HG03039 (cell line): ENCODE results near the gene AIF1L.

Source experiments
- ATAC-seq: cut with Tn5 transposase; IDR thresholded peaks from one replicate; pipeline ENCODE4 v1.9.1; 2021; ENCODE audit warnings: mild to moderate bottlenecking, moderate library complexity; ENCODE audit not compliant: unreplicated experiment

Gene AIF1L

DNA sequence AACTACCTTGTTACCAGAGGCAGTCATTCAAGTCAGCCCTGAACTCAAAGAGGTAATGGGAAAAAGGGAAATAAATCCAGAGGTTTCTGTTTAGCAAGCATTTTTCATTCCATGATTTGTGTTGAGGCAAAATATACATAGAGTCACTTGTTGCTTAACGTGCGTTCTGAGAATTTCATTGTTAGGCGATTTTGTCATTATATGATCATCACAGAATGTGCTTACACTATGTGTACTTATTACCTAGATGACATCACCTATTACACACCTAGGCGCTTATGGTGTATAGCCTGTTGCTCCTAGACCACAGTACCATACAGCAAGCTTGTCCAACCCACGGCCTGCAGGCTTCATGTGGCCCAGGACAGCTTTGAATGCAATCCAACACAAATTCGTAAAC, 65.3 kb downstream of the AIF1L start:
- no peak for ATAC-seq

DNA sequence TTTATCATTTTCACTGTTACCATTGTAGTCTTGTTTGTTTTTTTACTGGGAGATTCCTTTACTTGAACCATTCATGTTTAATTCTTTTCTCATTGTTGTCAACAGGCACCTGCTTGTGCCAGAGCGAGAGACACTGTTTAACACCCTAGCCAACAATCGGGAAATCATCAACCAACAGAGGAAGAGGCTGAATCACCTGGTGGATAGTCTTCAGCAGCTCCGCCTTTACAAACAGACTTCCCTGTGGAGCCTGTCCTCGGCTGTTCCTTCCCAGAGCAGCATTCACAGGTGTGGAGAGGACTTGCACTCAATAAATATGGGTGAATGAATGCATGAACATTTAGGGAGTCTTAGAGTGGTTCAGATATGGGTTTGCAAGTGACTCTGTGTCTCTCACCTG, 66.6 kb downstream of the AIF1L start:
- no peak for ATAC-seq

DNA sequence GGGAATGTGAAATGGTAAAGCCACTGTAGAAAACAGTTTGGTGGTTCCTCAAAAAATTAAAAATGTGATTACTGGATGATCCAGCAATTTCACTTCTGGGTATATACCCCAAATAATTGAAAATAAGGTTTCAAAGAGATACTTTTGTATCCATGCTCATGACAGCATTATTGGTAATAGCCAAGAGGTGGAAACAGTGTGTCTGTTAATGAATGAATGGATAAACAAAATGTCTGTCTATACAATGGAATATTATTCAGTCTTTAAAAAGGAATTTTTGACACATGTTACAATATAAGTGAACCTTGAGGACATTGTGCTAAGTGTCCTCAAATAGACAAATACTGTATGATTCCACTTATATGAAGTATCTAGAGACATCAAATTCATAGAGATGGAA, 69.2 kb downstream of the AIF1L start:
- no peak for ATAC-seq

DNA sequence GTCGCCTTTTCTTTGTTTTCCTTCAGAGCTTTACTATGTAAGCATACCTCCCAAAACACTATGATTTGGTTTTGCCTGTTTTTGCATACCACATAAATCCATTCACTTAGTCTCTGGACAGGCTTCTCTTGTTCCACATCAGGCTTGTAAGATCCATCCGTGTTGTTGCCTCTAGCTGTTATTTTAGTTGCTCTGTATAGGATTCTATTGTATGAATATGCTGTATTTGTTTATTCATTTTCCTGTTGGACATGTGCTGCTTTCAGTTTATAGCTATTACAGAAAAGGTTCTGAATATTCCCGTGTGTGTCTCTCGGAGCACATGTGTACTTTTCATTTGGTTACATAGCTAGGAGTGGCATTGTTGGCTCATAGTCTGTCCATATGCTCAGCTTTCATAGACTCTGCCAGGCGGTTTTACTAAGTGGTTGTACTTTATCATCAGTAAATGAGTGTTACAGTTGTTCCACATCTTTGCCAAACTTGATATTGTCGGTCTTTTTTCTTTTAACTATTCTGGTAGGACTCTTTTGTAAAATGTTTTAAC, 70.9 kb downstream of the AIF1L start:
- ATAC-seq = no peak

DNA sequence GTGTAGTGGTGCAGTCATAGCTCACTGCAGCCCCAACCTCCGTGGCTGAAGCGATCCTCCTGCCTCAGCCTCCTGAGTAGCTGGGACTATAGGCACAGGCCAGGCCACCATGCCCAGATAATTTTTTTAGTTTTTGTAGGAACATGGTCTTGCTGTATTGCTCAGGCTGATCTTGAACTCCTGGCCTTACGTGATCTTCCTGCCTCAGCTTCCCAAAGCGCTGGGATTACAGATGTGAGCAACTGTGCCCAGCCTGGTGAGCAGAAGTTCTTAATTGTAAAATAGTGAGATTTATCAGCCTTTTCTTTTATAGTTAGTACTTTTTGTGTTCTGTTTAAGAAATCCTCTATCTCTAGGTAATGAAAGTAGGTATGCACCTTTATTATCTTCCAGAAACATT, 71.6 kb downstream of the AIF1L start:
- ATAC-seq = no peak

DNA sequence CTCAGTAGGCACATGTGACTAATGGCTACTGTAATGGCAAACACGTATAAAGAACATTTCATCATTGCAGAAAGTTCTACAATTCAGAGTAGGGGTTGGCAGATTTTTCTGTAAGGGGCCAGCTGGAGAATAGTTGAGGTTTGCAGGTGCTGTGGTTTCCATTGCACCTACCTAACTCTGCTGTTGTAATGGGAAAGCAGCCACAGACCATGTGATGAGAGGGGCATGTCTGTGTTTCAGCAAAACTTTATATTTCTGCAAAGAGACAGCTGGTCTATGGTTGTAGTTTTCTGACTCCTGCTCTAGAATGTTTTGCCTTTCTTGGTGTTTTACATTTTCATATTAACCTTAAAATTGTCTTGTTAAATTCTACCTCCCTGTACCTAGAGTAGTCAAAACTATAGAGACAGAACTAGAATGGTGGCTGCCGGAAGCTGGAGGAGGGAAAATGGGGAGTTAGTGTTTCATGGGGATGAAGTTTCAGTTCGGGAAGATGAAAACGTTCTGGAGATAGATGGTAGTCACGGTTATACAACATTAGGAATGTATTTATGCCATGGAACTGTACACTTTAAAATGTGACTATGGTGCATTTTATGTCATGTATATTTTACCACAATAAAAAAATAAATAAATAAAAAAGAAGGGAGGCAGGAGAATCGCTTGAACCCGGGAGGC, 73.4 kb downstream of the AIF1L start:
- ATAC-seq = no peak
